IMR-90 (cell line): ENCODE measurements around the gene SAMD8. TPM values are rescaled to one million over a fixed set of nuclear protein-coding genes. Genes with fewer than 3 reads are reported as not detected.

Experiments used
- ATAC-seq: fragments of 200-7000 bp; cut with Tn5 transposase; 2 replicates; pipeline ENCODE4 v1.9.1; 2020; ENCODE audit warnings: low read depth, mild to moderate bottlenecking, moderate library complexity
- BruUV-seq: library from RNA; stranded (reverse); fragments of 400-500 nt; replicated peaks from 2 replicates; lab custom pipeline; 2021; lab: Mats Ljungman, UMichigan
- CTCF ChIA-PET: fragments of 300-600 bp; formaldehyde crosslinking; extraction: SDS; loops from one replicate; lab custom pipeline; 2021; ENCODE audit warnings: antibody characterized with exemption; lab: Yijun Ruan, JAX
- POLR2A ChIA-PET: fragments of 300-600 bp; sonication (Branson Sonifier 250); formaldehyde crosslinking; loops from one replicate; lab custom pipeline; 2022; ENCODE audit warnings: antibody characterized with exemption; ENCODE audit not compliant: unreplicated experiment; lab: Charles Lee
- DNase-seq: peaks from one replicate; pipeline ENCODE4 v3.0.0; 2013
- H2AFZ ChIP-seq: replicated peaks from 2 replicates; pipeline ENCODE3; 2013; ENCODE audit warnings: low read length, mild to moderate bottlenecking; ENCODE audit not compliant: poor library complexity
- H2AK5ac ChIP-seq: 2 replicates; pipeline ENCODE4 v1.6.1; 2013; ENCODE audit warnings: low read depth, low read length, inconsistent platforms
- H2AK9ac ChIP-seq: replicated peaks from 2 replicates; pipeline ENCODE3; 2013; ENCODE audit warnings: mild to moderate bottlenecking, low read depth, low read length, moderate library complexity; ENCODE audit not compliant: poor library complexity
- H2BK120ac ChIP-seq: 2 replicates; pipeline ENCODE4 v1.6.1; 2013; ENCODE audit warnings: low read depth, low read length, inconsistent platforms
- H2BK15ac ChIP-seq: 3 replicates; pipeline ENCODE4 v1.6.1; 2013; ENCODE audit warnings: low read depth, low read length, inconsistent platforms
- H2BK20ac ChIP-seq: 2 replicates; pipeline ENCODE4 v1.6.1; 2013; ENCODE audit warnings: low read depth, mild to moderate bottlenecking, inconsistent platforms, low read length, moderate library complexity
- H2BK5ac ChIP-seq: 2 replicates; pipeline ENCODE4 v1.6.1; 2013; ENCODE audit warnings: mild to moderate bottlenecking, low read depth, low read length, inconsistent platforms; ENCODE audit not compliant: poor library complexity, severe bottlenecking
- H3K14ac ChIP-seq: replicated peaks from 2 replicates; pipeline ENCODE4 v1.6.1; 2013; ENCODE audit warnings: low read depth, low read length, inconsistent platforms
- H3K18ac ChIP-seq: 2 replicates; pipeline ENCODE4 v1.6.1; 2013; ENCODE audit warnings: low read depth, low read length, control low read depth
- H3K23ac ChIP-seq: 2 replicates; pipeline ENCODE4 v1.6.1; 2013; ENCODE audit warnings: low read depth, low read length, inconsistent platforms
- H3K27ac ChIP-seq: 2 replicates; pipeline ENCODE4 v1.5.1; 2013; ENCODE audit warnings: mild to moderate bottlenecking, control low read depth, low read length; ENCODE audit not compliant: insufficient read depth
- H3K27me3 ChIP-seq: 2 replicates; pipeline ENCODE4 v1.6.1; 2013; ENCODE audit warnings: low read length; ENCODE audit not compliant: control insufficient read depth, insufficient read depth
- H3K36me3 ChIP-seq: 2 replicates; pipeline ENCODE4 v1.6.1; 2013; ENCODE audit warnings: low read length, mixed read lengths; ENCODE audit not compliant: control insufficient read depth, insufficient read depth
- H3K4ac ChIP-seq: 2 replicates; pipeline ENCODE4 v1.6.1; 2013; ENCODE audit warnings: low read depth, low read length, inconsistent platforms
- H3K4me1 ChIP-seq: 2 replicates; pipeline ENCODE4 v1.6.1; 2013; ENCODE audit warnings: low read length, mixed read lengths; ENCODE audit not compliant: control insufficient read depth, insufficient read depth
- H3K4me2 ChIP-seq: 2 replicates; pipeline ENCODE4 v1.6.1; 2013; ENCODE audit warnings: low read depth, mild to moderate bottlenecking, control low read depth, low read length, moderate library complexity
- H3K4me3 ChIP-seq: 2 replicates; pipeline ENCODE4 v1.5.1; 2013; ENCODE audit warnings: low read depth, mild to moderate bottlenecking, control low read depth, low read length, moderate library complexity; ENCODE audit not compliant: insufficient read depth
- H3K56ac ChIP-seq: 2 replicates; pipeline ENCODE4 v1.6.1; 2013; ENCODE audit warnings: low read length, inconsistent platforms; ENCODE audit not compliant: insufficient read depth; ENCODE audit errors: extremely low read depth
- H3K79me1 ChIP-seq, 2 experiments: 2 replicates each; pipeline ENCODE4 v1.6.1; 2013; ENCODE audit warnings: low read length in 2 of 2, inconsistent platforms in 1 of 2, low read depth in 1 of 2
- H3K9ac ChIP-seq: 2 replicates; pipeline ENCODE4 v1.6.1; 2013; ENCODE audit warnings: low read depth, low read length, control low read depth
- H3K9me1 ChIP-seq: 2 replicates; pipeline ENCODE4 v1.6.1; 2013; ENCODE audit warnings: low read length, inconsistent platforms; ENCODE audit not compliant: insufficient read depth
- H3K9me3 ChIP-seq: 2 replicates; pipeline ENCODE4 v1.6.1; 2013; ENCODE audit warnings: low read length; ENCODE audit not compliant: control insufficient read depth, insufficient read depth
- H4K20me1 ChIP-seq: 2 replicates; pipeline ENCODE4 v1.6.1; 2013; ENCODE audit warnings: low read length, inconsistent platforms; ENCODE audit not compliant: insufficient read depth
- H4K5ac ChIP-seq: 2 replicates; pipeline ENCODE4 v1.6.1; 2013; ENCODE audit warnings: mild to moderate bottlenecking, low read depth, low read length, control low read depth
- H4K8ac ChIP-seq, 2 experiments: 2 replicates each; pipeline ENCODE4 v1.6.1; 2013; ENCODE audit warnings: low read depth in 2 of 2, low read length in 2 of 2, control low read depth in 1 of 2, inconsistent platforms in 1 of 2
- H4K91ac ChIP-seq: 2 replicates; pipeline ENCODE4 v1.6.1; 2013; ENCODE audit warnings: low read depth, low read length, inconsistent platforms; ENCODE audit not compliant: insufficient read depth
- CEBPB ChIP-seq: IDR thresholded peaks from 2 replicates; pipeline ENCODE4 v1.6.1; 2012; ENCODE audit warnings: low read depth, low read length, improper control_type of control experiment
- MAZ ChIP-seq: IDR thresholded peaks from 2 replicates; pipeline ENCODE4 v1.6.1; 2012; ENCODE audit warnings: low read depth, mild to moderate bottlenecking, low read length, improper control_type of control experiment, moderate library complexity, borderline replicate concordance
- RCOR1 ChIP-seq: IDR thresholded peaks from 2 replicates; pipeline ENCODE4 v1.6.1; 2012; ENCODE audit warnings: mild to moderate bottlenecking, low read length, improper control_type of control experiment; ENCODE audit not compliant: insufficient replicate concordance
- SMC3 ChIP-seq: fragments of 150-350 bp; IDR thresholded peaks from 2 replicates; pipeline ENCODE4 v1.6.1; 2016; ENCODE audit warnings: low read depth, mild to moderate bottlenecking, antibody characterized with exemption, low read length, moderate library complexity
- WGBS, 2 experiments: methylation state at CpG; one replicate each; pipeline versions ENCODE4 v1.1.5 to v1.1.7; 2013; ENCODE audit warnings: missing lambda C conversion rate in 2 of 2; ENCODE audit not compliant: insufficient read length in 1 of 2; ENCODE audit errors: extremely low coverage in 2 of 2; 5-methylcytosine and 5-hydroxymethylcytosine counted together
- dilution Hi-C: fragments of 300-500 bp; cut with HindIII; formaldehyde crosslinking; loops from one replicate; pipeline ENCODE4 v1.14.3; 2018; ENCODE audit warnings: low sequenced_read_pairs; ENCODE audit not compliant: unreplicated experiment
- in situ Hi-C: fragments of 300-500 bp; cut with MboI; formaldehyde crosslinking; loops from 3 replicates; pipeline ENCODE4 v1.14.3; 2019; ENCODE audit warnings: low sequenced_read_pairs, inconsistent platforms, mixed read lengths
- intact Hi-C: fragments of 100-400 bp; cut with micrococcal nuclease; formaldehyde crosslinking; loops from 2 replicates; pipeline ENCODE4 v1.10.0; 2022
- polyA plus RNA-seq, 3 experiments: library from polyadenylated mRNA; depleted of rRNA; stranded (reverse); fragments of >200 nt; gene quantifications; 2 replicates each; pipeline ENCODE4 v1.2.3, GENCODE V29; 2012; ENCODE audit warnings: low replicate concordance in 1 of 3
- total RNA-seq: library from RNA; depleted of rRNA; stranded (reverse); fragments of >200 nt; gene quantifications from 2 replicates; pipeline ENCODE4 v1.2.3, GENCODE V29; 2012

SAMD8 gene
- total and polyA plus RNA-seq, 2 of the 4 experiments (the other 2 are of a cell fraction), result 10.1 to 28.7 TPM

DNA sequence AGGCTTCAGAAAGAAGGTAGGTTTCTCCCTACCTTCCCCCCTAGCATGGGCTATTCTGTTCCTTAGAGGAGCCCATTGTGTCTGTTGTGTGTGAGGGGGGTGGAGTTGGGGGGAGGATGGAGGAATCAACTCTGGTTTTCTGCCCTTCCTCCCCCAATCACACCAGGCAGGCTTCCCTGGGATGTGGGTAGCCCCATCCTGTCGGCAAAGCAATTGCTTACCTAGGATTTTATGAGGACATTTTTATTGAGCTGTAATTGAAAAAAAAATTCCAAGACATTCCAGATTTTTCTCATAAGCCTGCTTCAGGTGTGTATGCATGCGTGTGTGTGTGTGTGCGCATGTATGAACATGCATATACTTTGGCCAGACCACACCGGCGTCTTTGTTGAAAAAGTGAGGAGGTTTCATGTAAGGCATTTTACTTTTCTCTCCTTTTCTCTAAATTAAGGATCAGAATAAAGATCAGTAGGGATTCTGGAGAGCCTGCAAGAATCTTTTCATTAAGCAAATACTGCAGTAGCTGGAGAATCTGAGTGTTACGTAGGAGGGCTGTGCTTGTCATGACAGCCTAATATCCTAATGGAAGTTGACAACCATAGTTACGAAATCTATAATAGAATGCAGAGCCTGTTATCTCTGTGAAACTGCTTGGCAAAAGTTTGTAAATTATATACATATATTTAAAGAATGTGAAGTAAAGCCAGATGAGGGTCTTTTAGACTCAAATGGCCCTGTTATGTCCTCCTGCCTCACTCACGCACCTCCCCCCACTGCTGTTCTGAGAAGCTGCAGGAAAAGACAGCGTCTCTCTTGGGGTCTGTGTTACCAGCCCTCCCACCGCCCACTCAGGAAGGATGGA, 27.3 kb upstream of the SAMD8 start:
- Histone ChIP-seq H3K14ac (no peak overlapping the region), H4K91ac (no peak overlapping the region), H4K5ac (no peak overlapping the region; the same call in 1 of the 2 replicates), H3K4ac (no peak overlapping the region), H2BK15ac (no peak overlapping the region), H4K8ac (no peak overlapping the region), H3K27ac (peak overlapping the region; percentile 38; the same call in 1 of the 2 replicates), H3K56ac (no peak overlapping the region), H2BK20ac (no peak overlapping the region), H3K9me3 (peaks cover 4% of the 10 kb centered on the region), H2AFZ (no peak overlapping the region), H3K9me1 (no peaks in the 10 kb centered on the region), H3K36me3 (no peaks in the 10 kb centered on the region), H2BK5ac (no peak overlapping the region), H3K18ac (no peak overlapping the region; the same call in 1 of the 2 replicates), H4K20me1 (no peaks in the 10 kb centered on the region), H3K4me2 (peak overlapping the region; percentile 32; the same call in 1 of the 2 replicates), H3K23ac (no peak overlapping the region), H3K9ac (no peak overlapping the region), H3K4me1 (peaks cover 9% of the 10 kb centered on the region; the same call in 1 of the 2 replicates), H2AK5ac (no peak overlapping the region), H3K79me1 (no peaks in the 10 kb centered on the region), H2AK9ac (no peak overlapping the region), H3K27me3 (peaks cover 2% of the 10 kb centered on the region; the same call in 1 of the 2 replicates), H2BK120ac (no peak overlapping the region), H3K4me3 (no peak overlapping the region)
- in situ Hi-C loops (no loop called here), intact Hi-C loops (no loop called here), dilution Hi-C loops (no loop called here)
- peak; percentile 59 for DNase-seq
- peak; percentile 87 for ATAC-seq
- CTCF ChIA-PET, result no interaction called here
- BruUV-seq, result no TSS peak
- POLR2A ChIA-PET, result no interaction called here
- no CpG with 5 or more reads among the region's 10 CpGs for WGBS, 2 experiments
- TF ChIP-seq SMC3 (no peak), MAZ (no peak), CEBPB (0 out of 2 replicates have a peak, but pooled peaks have one; percentile 32), RCOR1 (no peak)
